ENCODE measurements around the gene NME4.

DNA sequence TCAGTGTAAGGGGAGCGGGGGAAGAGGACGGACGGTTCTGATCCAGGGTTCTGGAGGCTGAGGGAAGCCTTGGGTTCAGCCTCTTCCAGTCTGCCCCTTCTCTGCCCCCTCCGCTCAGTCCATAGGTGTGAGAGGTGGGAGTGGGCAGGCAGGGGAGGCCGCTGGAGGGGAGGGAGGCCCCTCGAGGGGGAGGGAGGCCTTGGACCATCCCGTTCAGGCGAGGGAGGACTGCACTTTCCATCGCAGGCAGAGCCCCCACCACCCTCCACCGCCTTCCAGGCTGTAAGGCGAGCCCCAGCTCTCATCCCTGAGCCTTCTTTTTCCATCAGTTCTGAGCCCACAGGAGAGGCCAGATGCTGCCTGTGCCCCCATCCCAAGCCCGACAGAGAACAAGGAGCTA lies 40.3 kb upstream of the NME4 start:
- TF ChIP-seq YY1 (IDR thresholded peaks at IDR 0.05; ENCODE audit: low read depth) (no peak), EP300 (IDR thresholded peaks at IDR 0.05; ENCODE audit: borderline replicate concordance) (no peak), RAD21 (IDR thresholded peaks at IDR 0.05; ENCODE audit: low read depth) (no peak), EGR1 (IDR thresholded peaks at IDR 0.05) (no peak)
- TF ChIP-seq, protein P1, sequence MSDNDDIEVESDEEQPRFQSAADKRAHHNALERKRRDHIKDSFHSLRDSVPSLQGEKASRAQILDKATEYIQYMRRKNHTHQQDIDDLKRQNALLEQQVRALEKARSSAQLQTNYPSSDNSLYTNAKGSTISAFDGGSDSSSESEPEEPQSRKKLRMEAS (IDR thresholded peaks at IDR 0.05) = no peak
- TF ChIP-seq, protein P2, sequence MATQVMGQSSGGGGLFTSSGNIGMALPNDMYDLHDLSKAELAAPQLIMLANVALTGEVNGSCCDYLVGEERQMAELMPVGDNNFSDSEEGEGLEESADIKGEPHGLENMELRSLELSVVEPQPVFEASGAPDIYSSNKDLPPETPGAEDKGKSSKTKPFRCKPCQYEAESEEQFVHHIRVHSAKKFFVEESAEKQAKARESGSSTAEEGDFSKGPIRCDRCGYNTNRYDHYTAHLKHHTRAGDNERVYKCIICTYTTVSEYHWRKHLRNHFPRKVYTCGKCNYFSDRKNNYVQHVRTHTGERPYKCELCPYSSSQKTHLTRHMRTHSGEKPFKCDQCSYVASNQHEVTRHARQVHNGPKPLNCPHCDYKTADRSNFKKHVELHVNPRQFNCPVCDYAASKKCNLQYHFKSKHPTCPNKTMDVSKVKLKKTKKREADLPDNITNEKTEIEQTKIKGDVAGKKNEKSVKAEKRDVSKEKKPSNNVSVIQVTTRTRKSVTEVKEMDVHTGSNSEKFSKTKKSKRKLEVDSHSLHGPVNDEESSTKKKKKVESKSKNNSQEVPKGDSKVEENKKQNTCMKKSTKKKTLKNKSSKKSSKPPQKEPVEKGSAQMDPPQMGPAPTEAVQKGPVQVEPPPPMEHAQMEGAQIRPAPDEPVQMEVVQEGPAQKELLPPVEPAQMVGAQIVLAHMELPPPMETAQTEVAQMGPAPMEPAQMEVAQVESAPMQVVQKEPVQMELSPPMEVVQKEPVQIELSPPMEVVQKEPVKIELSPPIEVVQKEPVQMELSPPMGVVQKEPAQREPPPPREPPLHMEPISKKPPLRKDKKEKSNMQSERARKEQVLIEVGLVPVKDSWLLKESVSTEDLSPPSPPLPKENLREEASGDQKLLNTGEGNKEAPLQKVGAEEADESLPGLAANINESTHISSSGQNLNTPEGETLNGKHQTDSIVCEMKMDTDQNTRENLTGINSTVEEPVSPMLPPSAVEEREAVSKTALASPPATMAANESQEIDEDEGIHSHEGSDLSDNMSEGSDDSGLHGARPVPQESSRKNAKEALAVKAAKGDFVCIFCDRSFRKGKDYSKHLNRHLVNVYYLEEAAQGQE (IDR thresholded peaks at IDR 0.05; ENCODE audit: low read depth) = no peak
- TF ChIP-seq, protein P3, sequence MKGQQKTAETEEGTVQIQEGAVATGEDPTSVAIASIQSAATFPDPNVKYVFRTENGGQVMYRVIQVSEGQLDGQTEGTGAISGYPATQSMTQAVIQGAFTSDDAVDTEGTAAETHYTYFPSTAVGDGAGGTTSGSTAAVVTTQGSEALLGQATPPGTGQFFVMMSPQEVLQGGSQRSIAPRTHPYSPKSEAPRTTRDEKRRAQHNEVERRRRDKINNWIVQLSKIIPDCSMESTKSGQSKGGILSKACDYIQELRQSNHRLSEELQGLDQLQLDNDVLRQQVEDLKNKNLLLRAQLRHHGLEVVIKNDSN (IDR thresholded peaks at IDR 0.05) = no peak

Measured in Ishikawa (cell line).